ENCODE measurements around the gene ATP11C. TPM values are rescaled to one million over a fixed set of nuclear protein-coding genes. Genes with fewer than 3 reads are reported as not detected.

Gene ATP11C
- total and polyA plus RNA-seq, 9 of the 15 experiments (the other 6 are each of a cell fraction or from before 2014, with no cell fraction given) = 18.2 to 42.2 (median 29.4) TPM

- H3K9ac ChIP-seq (ENCODE audit: insufficient read depth in 1 of 2, low read depth in 2 of 2, low read length in 2 of 2) = no peak overlapping the region
- no peak for FAIRE-seq
Observed at GRCh38 chrX:139902559-139902958, 30.3 kb downstream of the ATP11C start.

DNA sequence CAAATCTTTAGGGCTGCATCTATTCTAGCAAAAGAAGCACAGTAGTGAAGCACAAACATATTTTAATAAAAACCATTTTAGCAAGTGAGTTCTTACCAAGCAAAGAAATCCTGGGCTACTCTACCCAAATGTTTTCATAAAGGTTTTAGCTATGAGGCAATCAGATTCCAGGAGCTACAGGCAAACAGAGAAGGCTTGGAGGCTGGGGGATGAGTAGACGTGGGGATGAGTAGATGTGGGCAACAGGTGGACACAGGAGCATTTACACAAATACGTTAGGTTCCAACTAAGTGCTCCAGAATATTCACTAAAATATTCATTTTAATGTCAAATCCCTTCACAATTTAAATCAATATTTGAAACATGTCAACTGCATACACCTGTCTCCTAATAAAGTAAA lies 34.5 kb downstream of the ATP11C start:
- FAIRE-seq (no peak), DNase-seq (ENCODE audit: extremely low read depth in 1 of 4, low spot score in 3 of 4) (no peak), ATAC-seq (no peak)
- ChIA-PET POLR2A (no interaction called here), CTCF (ENCODE audit: low intra/inter-chr PET ratio) (no interaction called here)
- H2AFZ ChIP-seq (ENCODE audit: low read depth, low read length) = no peak overlapping the region
- peaks cover 1% of the 10 kb centered on the region; the same call in 1 of the 3 replicates for H3K79me2 ChIP-seq (ENCODE audit: control insufficient read depth, insufficient read depth, low read length)
- 92% methylated on average over 2 of the region's 2 CpGs for WGBS (ENCODE audit: insufficient coverage, low coverage, missing lambda C conversion rate)
- no peak overlapping the region for H3K27ac ChIP-seq (ENCODE audit: extremely low read depth, low read depth, low read length)
- BruUV-seq (replicated peaks) = no TSS peak
- no peaks in the 10 kb centered on the region for H4K20me1 ChIP-seq (replicated peaks; ENCODE audit: control insufficient read depth, insufficient read depth, low read length)
- H3K4me3 ChIP-seq = no peak overlapping the region
- H3K9me3 ChIP-seq (replicated peaks; ENCODE audit: control insufficient read depth, insufficient read depth, low read depth, low read length) = no peaks in the 10 kb centered on the region
- H3K9me1 ChIP-seq (ENCODE audit: control insufficient read depth, insufficient read depth, low read length) = no peaks in the 10 kb centered on the region
- intact Hi-C loops (cut with micrococcal nuclease) = no loop called here
- no peaks in the 10 kb centered on the region for H3K27me3 ChIP-seq (ENCODE audit: control insufficient read depth in 2 of 2, insufficient read depth in 2 of 2, low read length in 2 of 2)
- H3K4me1 ChIP-seq (replicated peaks in 1 of 2; ENCODE audit: control insufficient read depth in 2 of 2, insufficient read depth in 2 of 2, low read length in 2 of 2) = no peaks in the 10 kb centered on the region
- H3K4me2 ChIP-seq (ENCODE audit: insufficient read depth, low read length) = no peak overlapping the region
- in situ Hi-C loops (cut with MboI) = no loop called here
- H3K9ac ChIP-seq (ENCODE audit: insufficient read depth in 1 of 2, low read depth in 2 of 2, low read length in 2 of 2) = no peak overlapping the region
- TF ChIP-seq TCFL5 (CRISPR knock-in tag; conservative IDR thresholded peaks at IDR 0.05) (no peak), HDAC1 (IDR thresholded peaks at IDR 0.05) (no peak)
- no peaks in the 10 kb centered on the region for H3K36me3 ChIP-seq (ENCODE audit: control insufficient read depth, insufficient read depth, low read length)

More at GRCh38 chrX:139902559-139902958, 30.3 kb downstream of the ATP11C start:
- TF ChIP-seq C11orf30 (IDR thresholded peaks at IDR 0.05; ENCODE audit: low read depth) (no peak), HOXB6 (CRISPR knock-in tag; IDR thresholded peaks at IDR 0.05; ENCODE audit: borderline replicate concordance) (no peak), POU5F1 (IDR thresholded peaks at IDR 0.05; ENCODE audit: borderline replicate concordance, low read depth, low read length, partially characterized antibody) (no peak), U2AF1 (optimal IDR thresholded peaks at IDR 0.05; ENCODE audit: low read depth, low read length) (no peak), RBFOX2 (IDR thresholded peaks at IDR 0.05; ENCODE audit: low read depth, low read length) (no peak), ZNF41 (CRISPR knock-in tag; conservative IDR thresholded peaks at IDR 0.05) (no peak), ERF (CRISPR knock-in tag; IDR thresholded peaks at IDR 0.05) (no peak), FOXK1 (CRISPR knock-in tag; IDR thresholded peaks at IDR 0.05; ENCODE audit: borderline replicate concordance) (no peak)
- TF ChIP-seq, protein P1, sequence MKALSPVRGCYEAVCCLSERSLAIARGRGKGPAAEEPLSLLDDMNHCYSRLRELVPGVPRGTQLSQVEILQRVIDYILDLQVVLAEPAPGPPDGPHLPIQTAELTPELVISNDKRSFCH (CRISPR knock-in tag; IDR thresholded peaks at IDR 0.05) = no peak
- TF ChIP-seq, protein P1 (tag; IDR thresholded peaks at IDR 0.05) = no peak
- no peaks in the 10 kb centered on the region for H3K9me3 ChIP-seq (replicated peaks; ENCODE audit: control insufficient read depth, insufficient read depth, low read depth, low read length)
- H3K27ac ChIP-seq (ENCODE audit: extremely low read depth, low read depth, low read length) = no peak overlapping the region
- ChIA-PET CTCF (ENCODE audit: low intra/inter-chr PET ratio) (no interaction called here), POLR2A (interaction anchor here (1.5 kb wide), 1 partner anchor 9 kb away, joined by 3 read pairs; no protein-coding TSS in a partner anchor)
- H3K27me3 ChIP-seq (ENCODE audit: control insufficient read depth in 2 of 2, insufficient read depth in 2 of 2, low read length in 2 of 2) = no peaks in the 10 kb centered on the region
- 46% methylated on average over 2 of the region's 2 CpGs for WGBS (ENCODE audit: insufficient coverage, low coverage, missing lambda C conversion rate)
- DNase-seq (ENCODE audit: extremely low read depth in 1 of 4, low spot score in 3 of 4) (no peak), ATAC-seq (no peak)
- no peak overlapping the region for H2AFZ ChIP-seq (ENCODE audit: low read depth, low read length)
- no peaks in the 10 kb centered on the region for H3K4me1 ChIP-seq (replicated peaks in 1 of 2; ENCODE audit: control insufficient read depth in 2 of 2, insufficient read depth in 2 of 2, low read length in 2 of 2)
- H3K36me3 ChIP-seq (ENCODE audit: control insufficient read depth, insufficient read depth, low read length) = no peaks in the 10 kb centered on the region; the same call in 2 of the 3 replicates
- H4K20me1 ChIP-seq (replicated peaks; ENCODE audit: control insufficient read depth, insufficient read depth, low read length) = no peaks in the 10 kb centered on the region
- no peak overlapping the region for H3K4me2 ChIP-seq (ENCODE audit: insufficient read depth, low read length)
- no peaks in the 10 kb centered on the region for H3K9me1 ChIP-seq (ENCODE audit: control insufficient read depth, insufficient read depth, low read length)
- intact Hi-C loops (cut with micrococcal nuclease) (no loop called here), in situ Hi-C loops (cut with MboI) (no loop called here)
- H3K4me3 ChIP-seq = no peak overlapping the region
- H3K79me2 ChIP-seq (ENCODE audit: control insufficient read depth, insufficient read depth, low read length) = peaks cover 3% of the 10 kb centered on the region; the same call in 1 of the 3 replicates
- BruUV-seq (replicated peaks) = no TSS peak

All from K562 (cell line).